Stimulated activated naive CD8-positive, alpha-beta T cell treated with anti-CD3 and anti-CD28 coated beads, Interleukin-15, Interleukin-2, amounts not matched to agents 100 ng/mL and 50 ng/mL, for 24 hours (primary cell): ENCODE results near the gene TMEM82.

Experiments
- H3K27ac Mint-ChIP-seq: one replicate; pipeline ENCODE4 v1.8.0; 2021; ENCODE audit warnings: mild to moderate bottlenecking, mixed read lengths
- H3K27me3 Mint-ChIP-seq: one replicate; pipeline ENCODE4 v1.8.0; 2021; ENCODE audit warnings: mixed read lengths
- H3K36me3 Mint-ChIP-seq: one replicate; pipeline ENCODE4 v1.8.0; 2021; ENCODE audit warnings: low read depth, mixed read lengths
- H3K4me1 Mint-ChIP-seq: one replicate; pipeline ENCODE4 v1.8.0; 2021; ENCODE audit warnings: low read depth, mixed read lengths
- H3K4me3 Mint-ChIP-seq: one replicate; pipeline ENCODE4 v1.8.0; 2021; ENCODE audit warnings: mild to moderate bottlenecking, mixed read lengths
- H3K9me3 Mint-ChIP-seq: one replicate; pipeline ENCODE4 v1.8.0; 2021; ENCODE audit warnings: mixed read lengths

The TMEM82 gene

DNA sequence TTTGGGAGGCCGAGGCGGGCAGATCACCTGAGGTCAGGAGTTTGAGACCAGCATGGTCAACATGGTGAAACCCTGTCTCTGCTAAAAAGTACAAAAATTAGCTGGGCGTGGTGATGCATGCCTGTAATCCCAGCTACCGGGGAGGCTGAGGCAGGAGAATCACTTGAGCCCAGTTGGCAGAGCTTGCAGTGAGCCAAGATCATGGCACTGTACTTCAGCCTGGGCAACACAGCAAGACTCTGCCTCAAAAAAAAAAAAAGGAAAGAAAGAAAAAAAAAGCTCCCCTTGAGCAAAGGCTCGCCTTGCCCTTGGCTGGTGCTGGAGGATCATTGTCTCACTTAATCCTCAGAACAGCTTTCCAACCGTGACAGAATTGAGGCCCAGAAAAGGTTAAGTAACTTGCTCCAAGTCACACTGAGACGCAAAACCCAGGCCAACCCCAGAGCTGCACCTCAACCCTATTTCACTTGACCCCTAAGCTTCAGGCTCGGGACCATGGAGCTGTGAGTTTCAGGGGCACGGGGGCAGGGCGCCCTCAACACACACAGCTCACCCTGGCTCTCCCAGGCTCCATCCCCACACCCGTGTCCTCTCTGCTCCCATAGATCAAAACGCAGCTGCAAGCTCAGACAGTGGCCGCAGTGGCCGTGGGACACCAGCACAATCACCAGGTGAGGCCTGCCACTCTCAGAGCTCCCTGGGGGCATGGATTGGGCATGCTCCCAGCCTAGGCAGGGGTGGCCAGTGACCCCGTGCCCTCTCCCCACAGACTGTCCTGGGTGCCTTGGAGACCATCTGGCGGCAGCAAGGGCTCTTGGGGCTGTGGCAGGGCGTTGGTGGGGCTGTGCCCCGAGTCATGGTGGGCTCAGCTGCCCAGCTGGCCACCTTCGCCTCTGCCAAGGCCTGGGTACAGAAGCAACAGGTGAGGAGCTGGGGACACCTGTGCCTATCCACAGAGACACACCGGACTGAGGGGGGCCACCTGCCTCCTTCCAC is 4.7 kb upstream of the TMEM82 start:
- no peak overlapping the region for H3K27ac Mint-ChIP-seq

DNA sequence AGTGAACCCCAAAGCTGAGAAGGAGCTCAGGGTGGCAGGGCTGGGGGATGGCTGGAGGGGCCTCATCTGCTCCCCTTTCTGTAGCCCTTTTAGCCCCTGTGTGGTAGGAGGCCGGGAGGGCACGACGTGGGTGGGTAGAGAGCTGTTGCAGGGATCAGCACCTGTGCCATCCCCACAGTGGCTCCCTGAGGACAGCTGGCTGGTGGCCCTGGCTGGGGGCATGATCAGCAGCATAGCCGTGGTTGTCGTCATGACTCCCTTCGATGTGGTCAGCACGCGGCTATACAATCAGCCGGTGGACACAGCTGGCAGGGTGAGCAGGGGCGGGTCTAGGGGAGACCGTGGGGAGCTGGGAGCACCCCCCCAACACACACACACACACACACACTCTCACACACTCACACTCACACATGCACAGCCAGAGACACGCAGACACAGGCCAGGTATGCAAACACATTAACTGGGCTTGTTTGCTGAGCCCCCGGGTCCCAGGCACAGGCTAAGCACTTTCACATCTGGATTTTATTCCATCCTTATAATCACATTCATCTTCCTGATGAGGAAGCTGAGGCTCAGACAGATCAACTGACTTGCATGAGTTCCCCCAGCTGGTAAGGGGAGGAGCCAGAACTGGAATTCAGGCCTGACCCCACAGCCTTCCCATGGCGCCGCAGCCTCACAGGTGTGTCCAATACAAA is 3.7 kb upstream of the TMEM82 start:
- H3K4me3 Mint-ChIP-seq, result no peak overlapping the region
- no peaks in the 10 kb centered on the region for H3K9me3 Mint-ChIP-seq
- H3K4me1 Mint-ChIP-seq, result no peaks in the 10 kb centered on the region
- H3K27me3 Mint-ChIP-seq, result peaks cover 3% of the 10 kb centered on the region
- no peak overlapping the region for H3K27ac Mint-ChIP-seq
- H3K36me3 Mint-ChIP-seq, result peaks cover under 1% of the 10 kb centered on the region

More for the DNA sequence above, 4.7 kb upstream of the TMEM82 start:
- Mint-ChIP-seq H3K27me3 (peaks cover 3% of the 10 kb centered on the region), H3K4me3 (no peak overlapping the region), H3K9me3 (no peaks in the 10 kb centered on the region), H3K36me3 (peaks cover 7% of the 10 kb centered on the region), H3K4me1 (no peaks in the 10 kb centered on the region)

DNA sequence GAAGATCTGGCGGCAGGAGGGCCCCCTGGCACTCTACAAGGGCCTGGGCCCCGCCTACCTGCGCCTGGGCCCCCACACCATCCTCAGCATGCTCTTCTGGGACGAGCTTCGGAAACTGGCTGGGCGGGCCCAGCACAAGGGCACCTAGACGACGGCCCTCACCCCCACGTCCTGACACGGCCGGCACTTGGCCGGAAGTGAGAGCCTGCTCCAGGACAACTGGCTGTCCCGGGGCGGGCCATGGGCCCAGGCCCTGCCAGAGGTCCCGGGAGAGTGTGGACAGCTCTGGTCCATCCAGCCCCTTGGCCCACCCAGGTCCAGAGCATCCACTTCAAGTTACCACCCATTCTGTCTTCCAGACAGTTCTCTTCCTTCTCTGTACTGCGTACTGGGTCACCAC is 3.0 kb upstream of the TMEM82 start:
- H3K27ac Mint-ChIP-seq, result no peak overlapping the region
- peaks cover 3% of the 10 kb centered on the region for H3K27me3 Mint-ChIP-seq
- no peaks in the 10 kb centered on the region for H3K36me3 Mint-ChIP-seq
- H3K4me3 Mint-ChIP-seq, result no peak overlapping the region
- H3K9me3 Mint-ChIP-seq, result no peaks in the 10 kb centered on the region
- no peaks in the 10 kb centered on the region for H3K4me1 Mint-ChIP-seq

DNA sequence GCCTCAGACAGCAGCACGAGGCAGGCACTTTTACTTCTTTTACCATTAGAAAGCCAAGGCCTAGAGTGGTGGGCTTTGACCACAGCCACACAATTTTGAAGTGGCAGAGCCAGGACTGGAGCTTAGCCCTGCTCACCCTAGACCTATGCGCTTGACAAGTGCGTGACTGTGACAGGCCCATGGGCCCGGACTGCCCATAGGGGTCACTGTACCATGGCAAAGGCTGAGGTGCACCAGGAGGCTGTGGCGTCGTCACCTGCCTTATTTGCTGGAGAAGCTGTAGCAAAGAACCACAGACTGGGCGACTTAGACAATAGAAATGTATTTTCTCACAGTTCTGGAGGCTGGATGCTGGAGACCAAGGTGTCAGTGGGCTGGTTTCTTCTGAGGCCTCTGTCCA is 2.6 kb upstream of the TMEM82 start:
- Mint-ChIP-seq H3K9me3 (no peaks in the 10 kb centered on the region), H3K27ac (no peak overlapping the region), H3K27me3 (peaks cover 3% of the 10 kb centered on the region), H3K36me3 (no peaks in the 10 kb centered on the region), H3K4me1 (no peaks in the 10 kb centered on the region), H3K4me3 (no peak overlapping the region)

DNA sequence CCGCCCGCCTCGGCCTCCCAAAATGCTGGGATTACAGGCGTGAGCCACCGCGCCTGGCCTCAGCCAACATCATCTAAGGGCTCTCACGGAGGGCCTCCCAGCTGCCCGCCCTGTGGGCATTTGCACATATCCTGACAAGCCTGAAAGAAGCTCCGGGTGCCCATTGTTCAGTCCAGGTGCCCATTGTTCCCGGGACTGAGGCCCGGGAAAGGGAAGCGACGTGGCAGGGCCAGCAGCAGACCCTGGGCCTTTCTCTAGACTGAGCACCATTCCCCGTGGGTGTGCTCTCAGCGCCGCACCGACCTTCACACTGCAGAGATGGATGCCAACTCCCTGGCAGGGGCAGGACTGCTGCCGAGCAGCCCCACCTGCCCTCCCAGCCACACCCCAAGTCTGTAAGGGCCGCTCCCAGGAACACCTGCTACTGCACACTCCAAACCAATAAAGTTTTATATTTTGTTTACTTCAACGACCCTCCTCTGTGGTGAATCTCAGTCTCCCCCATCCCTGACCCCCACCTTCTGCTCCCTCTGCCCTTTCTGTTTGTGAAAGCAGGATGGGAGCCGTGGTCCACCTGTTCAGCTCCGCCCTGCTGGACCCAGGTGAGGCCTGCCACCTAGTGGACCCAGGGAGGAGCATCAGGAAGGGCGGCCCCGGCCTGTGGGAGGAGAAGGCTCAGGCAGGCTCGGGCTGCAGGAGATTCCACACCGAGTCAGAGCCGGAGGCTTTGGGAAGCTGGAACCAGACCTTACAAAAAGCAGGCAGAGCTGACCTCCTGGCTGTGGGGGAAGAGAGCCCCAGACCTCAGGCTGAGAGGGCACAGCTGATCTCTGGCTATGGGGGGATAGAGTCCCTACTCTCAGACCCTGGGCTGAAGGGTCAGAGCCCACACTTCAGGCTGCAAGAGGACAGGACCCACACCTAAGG is 1.1 kb upstream of the TMEM82 start:
- Mint-ChIP-seq H3K27ac (no peak overlapping the region), H3K4me1 (no peaks in the 10 kb centered on the region), H3K4me3 (no peak overlapping the region), H3K9me3 (no peaks in the 10 kb centered on the region), H3K27me3 (peaks cover 3% of the 10 kb centered on the region), H3K36me3 (no peaks in the 10 kb centered on the region)

DNA sequence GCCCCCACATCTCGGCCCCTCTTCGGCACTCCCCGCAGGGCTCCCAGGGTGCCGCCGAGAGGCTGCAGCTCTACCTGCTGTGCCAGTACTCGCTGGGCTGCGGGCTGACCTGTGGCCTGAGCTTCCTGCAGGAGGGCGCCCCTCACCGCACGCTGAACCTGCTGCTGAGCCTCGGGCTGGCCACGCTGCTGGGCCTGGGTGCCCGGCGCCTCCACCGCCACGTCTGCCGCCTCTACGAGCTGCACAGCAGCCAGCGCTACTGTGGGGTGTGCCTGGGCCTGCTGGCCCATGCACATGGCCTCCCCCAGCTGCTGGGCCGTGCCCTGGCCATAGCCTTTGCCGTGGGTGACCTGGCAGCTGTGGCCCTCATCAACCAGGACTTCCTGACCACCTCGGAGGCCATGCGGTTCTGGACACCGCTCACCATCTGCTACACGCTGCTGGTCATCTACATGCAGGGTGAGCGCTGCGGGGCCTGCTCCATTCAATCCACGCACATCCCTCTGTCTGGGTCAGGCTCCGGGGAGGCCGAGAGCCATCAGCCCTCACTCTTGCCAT is 1.9 kb downstream of the TMEM82 start:
- Mint-ChIP-seq H3K27me3 (peaks cover 3% of the 10 kb centered on the region), H3K4me1 (no peaks in the 10 kb centered on the region), H3K27ac (no peak overlapping the region), H3K9me3 (no peaks in the 10 kb centered on the region), H3K36me3 (no peaks in the 10 kb centered on the region), H3K4me3 (no peak overlapping the region)

DNA sequence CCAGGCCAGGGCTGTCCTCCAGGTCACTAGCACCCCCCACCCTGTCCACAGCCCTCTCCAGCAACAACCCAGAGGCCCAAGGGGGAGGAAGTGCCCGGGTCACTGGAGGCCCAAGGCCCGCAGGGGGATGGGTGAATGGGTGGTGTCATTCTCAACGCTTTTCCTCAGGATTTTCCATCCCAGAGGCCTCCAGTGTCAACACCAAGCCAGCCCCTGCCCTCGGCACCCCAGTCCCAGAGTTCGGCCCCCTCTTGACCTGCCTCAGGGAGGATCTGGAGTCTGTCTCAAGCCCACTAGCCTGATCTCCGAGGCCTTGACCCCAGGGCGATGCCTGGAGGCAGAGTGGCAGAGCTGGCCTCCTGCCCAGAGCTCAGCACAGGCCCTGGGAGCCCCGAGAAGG is 5.1 kb downstream of the TMEM82 start:
- H3K4me3 Mint-ChIP-seq, result no peak overlapping the region
- no peak overlapping the region for H3K27ac Mint-ChIP-seq
- H3K27me3 Mint-ChIP-seq, result no peaks in the 10 kb centered on the region
- H3K36me3 Mint-ChIP-seq, result no peaks in the 10 kb centered on the region
- no peaks in the 10 kb centered on the region for H3K4me1 Mint-ChIP-seq
- no peaks in the 10 kb centered on the region for H3K9me3 Mint-ChIP-seq

DNA sequence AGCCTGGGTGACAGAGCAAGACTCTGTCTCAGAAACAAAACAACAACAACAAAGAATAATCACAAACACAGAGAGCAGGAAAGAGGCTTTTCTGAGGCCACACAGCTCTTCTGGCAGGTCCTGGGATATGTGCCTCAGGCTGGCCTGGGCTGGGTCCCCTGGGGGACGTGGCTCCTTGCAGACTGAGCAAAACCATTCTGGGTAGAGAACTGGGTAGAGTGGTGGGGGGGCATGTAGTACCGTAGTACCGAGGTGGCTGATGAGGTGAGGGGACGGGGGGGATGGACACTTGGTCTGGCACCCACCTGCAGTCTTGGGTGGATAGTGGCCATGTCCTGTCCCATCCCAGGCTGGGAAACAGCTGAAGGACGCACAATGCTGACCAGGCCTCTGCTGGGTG is 6.0 kb downstream of the TMEM82 start:
- no peaks in the 10 kb centered on the region for H3K36me3 Mint-ChIP-seq
- H3K4me3 Mint-ChIP-seq, result no peak overlapping the region
- no peaks in the 10 kb centered on the region for H3K9me3 Mint-ChIP-seq
- H3K27ac Mint-ChIP-seq, result no peak overlapping the region
- no peaks in the 10 kb centered on the region for H3K27me3 Mint-ChIP-seq
- H3K4me1 Mint-ChIP-seq, result no peaks in the 10 kb centered on the region

DNA sequence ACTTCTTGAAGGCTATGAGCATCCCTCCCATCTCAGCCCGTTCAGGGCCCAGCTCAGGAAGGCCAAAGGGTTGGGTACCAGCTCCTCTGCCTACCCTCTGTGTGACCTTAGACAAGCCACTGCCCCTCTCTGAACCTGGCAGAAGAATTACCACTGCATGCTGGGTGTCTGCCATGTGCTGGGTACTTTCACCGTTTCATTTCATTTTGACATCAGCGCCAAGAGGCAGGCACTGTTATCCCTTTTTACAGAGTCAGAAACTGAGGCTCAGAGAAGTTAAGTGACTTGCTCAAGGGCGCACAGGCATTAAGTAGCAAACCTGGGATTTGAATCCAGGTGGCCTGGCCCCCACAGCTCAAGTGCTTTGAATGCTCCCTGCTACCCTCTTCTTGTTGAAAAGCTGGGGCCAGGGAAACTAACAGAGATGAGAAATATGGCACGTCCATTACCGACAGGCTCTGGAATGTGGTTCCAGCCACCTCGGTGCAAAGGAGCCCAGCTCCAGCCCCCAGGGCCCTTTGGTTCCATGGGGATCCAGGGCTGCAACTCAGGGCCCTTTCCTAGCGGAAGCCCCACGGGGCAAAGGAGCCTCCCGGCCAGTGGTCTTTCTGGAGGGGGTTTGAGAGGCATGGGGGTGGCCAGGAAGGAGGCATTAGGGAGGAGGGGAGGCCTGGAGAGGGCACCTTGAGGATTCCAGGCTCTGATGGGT is 6.5 kb downstream of the TMEM82 start:
- Mint-ChIP-seq H3K4me3 (no peak overlapping the region), H3K9me3 (no peaks in the 10 kb centered on the region), H3K36me3 (no peaks in the 10 kb centered on the region), H3K4me1 (no peaks in the 10 kb centered on the region), H3K27me3 (no peaks in the 10 kb centered on the region), H3K27ac (no peak overlapping the region)

DNA sequence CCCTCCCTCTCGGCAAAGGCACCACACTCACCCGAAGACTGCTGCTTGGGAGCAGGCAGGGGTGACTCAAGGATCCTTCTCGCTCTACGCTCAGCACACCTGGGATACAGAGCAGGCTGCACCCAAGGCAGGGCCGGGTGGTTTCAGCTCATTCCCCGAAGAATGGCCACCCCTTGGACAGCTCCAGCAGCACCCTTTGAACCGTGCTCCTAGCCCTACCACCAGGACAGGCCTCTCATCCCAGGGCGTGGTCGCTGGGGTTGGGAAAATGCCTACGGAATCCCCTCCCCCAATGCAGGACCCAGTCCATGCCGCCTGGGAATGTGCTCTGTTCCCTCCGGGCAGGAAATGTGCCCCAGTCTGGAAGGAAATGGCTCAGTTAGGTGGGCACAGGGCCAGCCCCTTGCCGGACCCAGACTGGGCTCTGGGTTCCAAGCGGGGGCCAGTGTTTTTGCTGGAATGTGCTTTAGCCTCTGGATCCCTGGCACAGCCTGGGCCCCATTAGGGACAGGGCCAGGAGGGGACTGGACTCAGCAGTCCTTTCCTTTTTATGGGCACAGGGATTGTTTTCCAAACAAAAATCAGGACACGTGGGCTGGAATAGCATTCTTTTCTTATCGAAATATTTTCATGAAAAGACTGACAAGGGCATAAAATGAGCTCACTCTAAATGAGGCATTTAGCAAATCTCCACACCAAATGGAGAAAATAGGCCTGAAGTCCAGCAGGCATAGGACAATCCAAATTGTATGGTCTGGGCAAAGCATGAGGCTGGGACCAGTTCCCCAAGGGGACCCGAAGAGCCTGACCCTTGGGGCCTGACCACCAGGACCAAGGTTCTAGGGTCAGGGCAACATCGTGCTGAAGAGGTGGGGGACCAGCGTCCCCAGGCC is 7.3 kb downstream of the TMEM82 start:
- Mint-ChIP-seq H3K27ac (no peak overlapping the region), H3K27me3 (no peaks in the 10 kb centered on the region), H3K36me3 (no peaks in the 10 kb centered on the region), H3K9me3 (no peaks in the 10 kb centered on the region), H3K4me1 (no peaks in the 10 kb centered on the region), H3K4me3 (no peak overlapping the region)

DNA sequence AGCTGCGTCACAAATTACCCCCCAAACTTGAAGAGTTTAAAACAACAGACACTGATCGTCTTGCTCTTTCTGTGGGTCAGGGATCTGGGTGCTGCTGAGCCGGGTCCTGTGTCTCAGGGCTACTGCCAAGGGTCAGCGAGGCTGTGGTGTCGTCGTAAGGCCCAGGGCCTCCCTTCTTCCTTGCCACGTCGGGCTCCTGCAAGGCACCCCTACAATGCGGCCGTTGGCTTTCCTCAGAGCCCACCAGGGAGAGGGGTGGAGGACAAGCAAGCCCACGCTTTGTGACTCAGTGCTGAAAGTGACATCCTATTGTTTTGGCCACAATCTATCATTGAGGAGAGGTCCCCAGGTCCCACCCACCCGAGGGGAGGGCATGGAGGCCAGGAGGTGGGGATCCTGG is 8.6 kb downstream of the TMEM82 start:
- Mint-ChIP-seq H3K27me3 (peaks cover 6% of the 10 kb centered on the region), H3K27ac (no peak overlapping the region), H3K36me3 (no peaks in the 10 kb centered on the region), H3K9me3 (no peaks in the 10 kb centered on the region), H3K4me1 (no peaks in the 10 kb centered on the region), H3K4me3 (no peak overlapping the region)

DNA sequence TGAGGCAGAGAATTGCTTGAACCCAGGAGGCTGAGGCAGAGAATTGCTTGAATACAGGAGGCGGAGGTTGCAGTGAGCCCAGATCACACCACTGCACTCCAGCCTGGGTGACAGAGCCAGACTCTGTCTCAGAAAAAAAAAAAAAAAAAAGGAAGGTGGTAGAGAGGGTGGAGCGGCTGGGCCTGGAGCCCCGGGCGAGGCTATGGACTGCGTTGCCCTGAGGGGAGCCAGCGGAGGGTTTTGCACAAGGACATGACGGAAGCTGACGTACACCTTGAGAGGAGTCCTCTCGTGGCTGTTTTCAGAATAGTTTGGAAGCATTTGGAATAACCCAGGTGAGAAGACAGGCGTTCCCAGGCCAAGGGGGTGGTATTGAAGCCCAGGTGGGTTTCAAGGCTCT is 9.4 kb downstream of the TMEM82 start:
- Mint-ChIP-seq H3K27me3 (peaks cover 14% of the 10 kb centered on the region), H3K27ac (no peak overlapping the region), H3K4me1 (peaks cover 6% of the 10 kb centered on the region), H3K36me3 (no peaks in the 10 kb centered on the region), H3K9me3 (no peaks in the 10 kb centered on the region), H3K4me3 (no peak overlapping the region)

DNA sequence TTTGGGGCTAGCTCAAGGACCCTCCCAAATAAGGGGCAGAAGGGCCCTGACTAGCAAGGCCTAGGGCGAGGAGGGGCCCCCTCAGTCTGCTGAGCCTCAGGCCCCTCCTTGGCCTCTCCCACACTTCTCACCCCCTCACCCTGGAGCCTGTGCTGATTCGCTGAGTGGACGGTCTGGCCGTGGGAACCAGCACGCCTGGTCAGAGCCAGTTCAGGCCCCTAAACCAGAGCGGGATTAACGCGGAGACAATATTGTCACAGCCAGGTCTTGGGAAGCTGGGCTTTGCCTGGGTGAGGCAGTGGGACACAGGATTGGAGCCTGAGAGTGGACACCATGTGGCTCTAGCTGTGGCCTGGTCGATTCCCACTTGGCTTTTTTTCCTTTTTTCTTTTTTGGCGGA is 11.5 kb downstream of the TMEM82 start:
- peaks cover 28% of the 10 kb centered on the region for H3K27me3 Mint-ChIP-seq
- no peak overlapping the region for H3K4me3 Mint-ChIP-seq
- H3K9me3 Mint-ChIP-seq, result no peaks in the 10 kb centered on the region

More for the DNA sequence above, 11.5 kb downstream of the TMEM82 start:
- H3K27ac Mint-ChIP-seq, result no peak overlapping the region
- no peaks in the 10 kb centered on the region for H3K36me3 Mint-ChIP-seq
- peaks cover 14% of the 10 kb centered on the region for H3K4me1 Mint-ChIP-seq
